RCC 7860 (cell line): Measurements from ENCODE around the gene GABRG3.

Experiments used
- DNase-seq: peaks from one replicate; pipeline ENCODE4 v3.0.0-alpha.2; 2015; ENCODE audit warnings: low spot score
- FAIRE-seq: peaks from 2 replicates; lab custom pipeline; 2012; peaks lifted over from hg19 to GRCh38; lab: Jason Lieb, UNC

GABRG3 gene

GRCh38 chr15:27092390-27092789, 121.4 kb downstream of the GABRG3 start:
- DNase-seq = no peak
- no peak for FAIRE-seq

- FAIRE-seq = no peak
Observed at GRCh38 chr15:27094235-27094634, 123.3 kb downstream of the GABRG3 start.

GRCh38 chr15:27095886-27096624, 125.1 kb downstream of the GABRG3 start:
- FAIRE-seq = no peak

More at GRCh38 chr15:27094235-27094634, 123.3 kb downstream of the GABRG3 start:
- DNase-seq = no peak

DNA sequence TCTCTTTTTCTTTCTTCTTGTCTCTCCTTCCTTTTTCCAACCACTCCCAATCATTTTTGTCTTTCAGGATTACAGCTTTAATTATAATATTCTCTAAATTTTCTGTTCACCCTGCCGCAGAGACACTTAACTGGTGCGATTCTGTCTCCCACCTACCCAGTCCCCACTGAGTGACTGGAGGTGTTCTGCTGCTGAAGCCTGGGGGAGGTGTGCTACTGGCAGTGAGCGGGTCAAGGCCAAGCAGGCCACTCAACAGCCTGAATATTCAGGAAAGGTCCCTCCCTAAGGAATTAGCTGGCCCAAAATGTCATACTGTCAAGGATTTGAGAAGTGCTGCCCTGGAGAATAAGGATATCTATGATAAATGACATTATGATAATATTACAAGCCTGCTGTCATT, 126.5 kb downstream of the GABRG3 start:
- no peak for DNase-seq
- no peak for FAIRE-seq

More at GRCh38 chr15:27095886-27096624, 125.1 kb downstream of the GABRG3 start:
- DNase-seq = peak; percentile 19

- DNase-seq (no peak), FAIRE-seq (no peak)
Observed at GRCh38 chr15:27101982-27102381, 131.0 kb downstream of the GABRG3 start.

DNA sequence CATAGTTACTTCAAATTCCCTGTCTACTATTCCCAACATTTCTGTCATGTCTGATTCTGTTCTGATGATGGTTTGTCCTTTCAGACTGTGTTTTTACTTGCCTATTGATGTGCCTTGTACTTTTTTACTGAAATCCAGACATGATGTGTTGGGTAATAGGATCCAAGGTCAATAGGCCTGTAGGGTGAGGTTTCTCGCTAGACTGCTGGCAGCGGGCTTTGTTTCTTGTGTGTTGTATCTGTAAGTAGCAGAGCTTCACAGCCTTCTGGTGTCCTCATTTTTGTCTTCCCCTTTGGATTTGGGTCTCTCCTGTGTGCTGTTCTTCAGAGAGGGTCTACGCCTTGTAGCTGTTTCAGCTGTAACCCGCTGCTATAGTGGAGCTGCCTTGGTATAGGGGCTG, 140.3 kb downstream of the GABRG3 start:
- DNase-seq = no peak
- no peak for FAIRE-seq

DNA sequence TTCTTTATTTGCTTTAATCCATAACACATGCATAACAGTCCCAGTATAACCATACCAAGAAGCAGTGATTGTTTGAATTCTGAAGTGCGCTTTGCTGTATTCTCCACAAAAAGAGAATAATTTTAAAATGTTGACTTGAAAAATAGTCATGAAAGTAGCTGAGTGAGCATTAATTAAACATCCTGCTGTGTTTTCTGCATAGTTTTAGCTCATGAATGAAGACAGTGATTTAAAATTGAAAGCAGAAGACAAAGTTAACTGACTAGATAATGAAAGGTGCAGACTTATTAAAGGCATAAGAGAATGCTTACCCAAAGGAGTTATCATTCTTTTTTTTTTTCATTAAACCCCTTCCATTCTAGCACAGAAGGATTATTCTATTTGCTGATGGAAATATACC, 143.5 kb downstream of the GABRG3 start:
- no peak for FAIRE-seq
- DNase-seq = no peak

DNA sequence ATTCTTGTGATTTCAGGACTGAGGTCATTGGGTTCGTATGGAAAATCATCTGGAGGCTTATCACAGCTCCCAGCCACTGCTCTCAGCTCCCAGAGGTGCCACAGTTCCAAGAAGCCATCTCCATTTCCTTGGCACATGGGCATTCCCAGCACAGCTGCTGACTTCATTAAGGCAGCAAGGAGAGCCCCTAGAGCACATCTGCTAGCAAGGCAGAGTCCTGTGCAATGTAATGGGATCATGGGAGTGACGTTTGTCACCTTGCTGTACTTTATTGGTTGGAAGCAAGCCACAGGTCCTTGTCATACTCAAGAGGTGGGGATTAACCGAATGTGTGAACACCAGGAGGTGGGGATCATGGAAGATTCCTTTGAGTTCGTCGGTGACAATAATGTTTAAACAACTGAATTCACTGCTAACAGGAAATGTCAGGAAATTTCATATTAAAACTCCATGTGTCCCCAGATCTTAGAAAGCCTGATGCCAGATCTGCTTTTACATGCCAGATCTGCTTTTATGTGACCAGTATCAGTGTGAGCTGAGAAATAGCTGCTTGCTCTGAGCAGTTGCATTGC, 148.8 kb downstream of the GABRG3 start:
- DNase-seq (no peak), FAIRE-seq (no peak)

DNA sequence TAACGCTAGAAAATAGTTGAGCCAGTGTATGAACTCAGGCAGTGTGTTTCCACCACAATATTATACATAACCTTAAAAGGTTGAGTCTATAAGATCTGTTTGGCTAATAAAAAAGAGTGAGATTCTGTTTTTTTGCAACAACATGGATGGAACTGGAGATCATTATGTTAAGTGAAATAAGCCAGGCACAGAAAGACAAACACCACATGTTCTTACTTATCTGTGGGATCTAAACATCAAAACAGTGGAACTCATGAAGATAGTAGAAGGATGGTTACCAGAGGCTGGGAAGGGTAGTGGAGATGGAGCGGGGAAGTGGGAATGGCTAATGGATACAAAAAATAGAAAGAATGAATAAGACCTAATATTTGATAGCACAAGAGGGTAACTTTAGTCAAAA, 150.7 kb downstream of the GABRG3 start:
- no peak for FAIRE-seq
- DNase-seq = no peak

DNA sequence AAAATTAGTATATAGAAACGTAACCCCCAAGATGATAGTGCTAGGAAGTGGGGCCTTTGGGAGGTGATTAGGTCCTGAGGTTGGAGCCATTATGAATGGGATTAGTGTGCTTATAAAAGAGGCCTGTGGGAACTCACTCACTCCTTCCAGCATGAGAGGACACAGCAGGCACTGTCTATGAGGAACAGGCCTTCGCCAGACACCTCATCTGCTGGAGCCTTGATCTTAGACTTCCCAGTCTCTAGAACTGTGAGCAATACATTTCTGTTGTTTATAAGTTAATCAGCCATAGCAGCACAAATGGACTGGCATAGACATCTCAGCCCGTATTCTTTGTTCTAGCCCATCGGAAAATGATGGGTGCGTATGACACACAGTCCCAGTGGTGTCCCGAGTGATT, 152.3 kb downstream of the GABRG3 start:
- DNase-seq (no peak), FAIRE-seq (no peak)

- no peak for DNase-seq
- FAIRE-seq = no peak
Observed at GRCh38 chr15:27123808-27124207, 152.8 kb downstream of the GABRG3 start.

DNA sequence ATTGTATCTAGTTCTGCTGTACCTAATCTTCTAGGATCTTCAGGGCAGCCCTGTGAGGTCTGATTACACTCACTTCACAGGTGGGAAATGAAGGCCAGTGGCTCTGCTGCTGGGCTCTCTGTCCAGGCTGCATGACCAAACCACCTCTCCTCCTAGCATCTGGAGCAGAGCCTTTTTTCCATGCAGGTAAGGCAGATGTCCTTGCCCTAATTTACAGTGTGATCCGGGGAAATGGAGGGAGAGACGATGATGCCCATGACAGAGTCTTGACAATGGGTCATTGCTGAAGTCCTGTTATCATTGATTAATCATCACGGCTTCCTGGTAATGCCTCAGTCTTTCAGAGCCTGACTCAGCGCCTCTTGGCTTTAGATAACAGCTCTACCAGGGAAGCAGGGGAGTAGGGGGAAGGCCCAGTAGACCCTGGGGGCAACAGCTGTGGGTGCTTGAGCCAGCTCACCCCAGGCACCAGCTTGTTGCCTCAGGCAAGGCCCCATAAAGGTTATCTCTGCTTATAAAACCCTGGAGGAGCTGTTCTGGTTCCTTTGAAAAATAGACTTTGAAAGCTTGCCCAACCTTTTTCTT, 153.4 kb downstream of the GABRG3 start:
- no peak for FAIRE-seq
- DNase-seq = peak; percentile 61

- no peak for FAIRE-seq
- DNase-seq = no peak
Observed at GRCh38 chr15:27125185-27125584, 154.2 kb downstream of the GABRG3 start.

- DNase-seq = no peak
- no peak for FAIRE-seq
Observed at GRCh38 chr15:27126449-27126848, 155.5 kb downstream of the GABRG3 start.

GRCh38 chr15:27127815-27128570, 157.0 kb downstream of the GABRG3 start:
- DNase-seq = peak; percentile 75
- peak; percentile 45 for FAIRE-seq

DNA sequence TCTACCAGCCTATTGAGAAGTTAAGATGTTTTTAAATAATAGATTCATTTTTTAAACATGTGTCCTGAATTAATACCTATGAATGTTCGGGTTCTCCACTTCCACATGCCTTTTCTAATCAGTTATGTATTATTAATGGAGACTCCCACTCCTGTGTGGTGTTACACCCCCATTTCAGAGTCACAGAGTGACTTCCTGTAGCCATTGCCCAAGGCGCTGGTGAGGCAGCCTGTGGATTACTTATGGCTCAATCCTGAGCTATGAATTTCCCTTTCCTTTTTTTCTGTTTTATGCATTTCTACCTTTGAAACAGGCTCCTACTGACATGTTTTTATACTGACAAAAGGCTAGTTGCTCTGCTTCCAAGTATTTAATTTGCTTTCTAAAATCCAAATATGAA, 162.3 kb downstream of the GABRG3 start:
- FAIRE-seq (no peak), DNase-seq (no peak)

DNA sequence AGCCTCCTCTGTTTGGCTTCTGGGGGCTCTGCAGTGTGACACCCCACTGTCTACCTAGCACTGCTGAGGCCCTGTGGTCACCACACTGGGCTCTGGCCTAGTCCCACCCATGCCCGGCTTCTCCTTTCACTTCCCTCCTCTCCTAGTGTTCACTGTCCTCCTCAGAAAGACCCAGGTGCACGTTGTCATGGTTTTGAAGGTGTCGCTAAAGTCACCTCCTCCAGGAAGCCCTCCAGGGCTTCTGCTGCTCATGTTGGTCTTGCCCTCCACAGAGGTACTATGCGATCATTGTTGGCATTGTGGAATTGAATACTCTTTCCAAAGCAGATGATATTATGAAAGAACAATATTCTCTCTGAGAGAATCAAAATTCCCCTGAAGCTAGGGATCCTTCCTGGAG, 163.5 kb downstream of the GABRG3 start:
- FAIRE-seq (no peak), DNase-seq (no peak)

DNA sequence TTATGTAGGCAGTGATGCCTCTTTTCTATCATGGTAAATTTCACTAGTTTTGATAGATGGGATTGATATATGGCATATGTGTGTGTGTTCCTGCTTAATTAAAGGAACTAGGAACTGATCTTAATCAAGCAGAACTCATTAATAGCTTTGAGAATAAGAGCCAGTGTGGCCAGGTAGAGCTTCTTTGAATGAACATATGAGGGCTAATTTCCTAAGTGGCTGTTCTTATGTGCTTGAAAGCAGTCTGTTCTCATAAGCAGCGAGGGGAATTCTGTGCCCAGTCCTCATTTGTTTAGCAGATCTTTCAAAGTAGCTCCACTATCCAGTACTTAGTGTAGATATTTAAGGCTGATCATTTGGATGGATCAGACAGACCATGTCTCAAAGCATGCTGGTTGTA, 164.2 kb downstream of the GABRG3 start:
- FAIRE-seq (no peak), DNase-seq (no peak)

GRCh38 chr15:27137127-27137526, 166.1 kb downstream of the GABRG3 start:
- no peak for DNase-seq
- FAIRE-seq = no peak

DNA sequence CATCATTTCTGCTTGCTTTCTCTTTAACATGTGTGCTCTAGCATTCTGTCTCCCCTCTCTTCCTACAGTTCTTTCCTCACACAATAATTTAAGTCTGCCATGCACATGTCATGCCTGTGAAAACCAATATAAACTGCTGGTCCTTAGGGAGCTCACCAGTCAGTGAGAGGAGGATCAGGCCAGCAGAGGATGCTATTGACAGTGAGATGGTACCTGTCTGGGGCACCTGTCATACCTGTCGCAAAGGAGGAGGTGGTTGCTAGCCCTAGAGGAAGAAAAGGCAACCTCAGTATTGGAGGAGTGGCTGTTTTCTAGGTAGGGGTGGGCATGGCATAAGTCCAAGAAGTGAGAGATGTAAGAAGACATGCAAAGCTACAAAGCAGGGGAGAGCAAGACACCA, 194.6 kb downstream of the GABRG3 start:
- FAIRE-seq = no peak
- no peak for DNase-seq

DNA sequence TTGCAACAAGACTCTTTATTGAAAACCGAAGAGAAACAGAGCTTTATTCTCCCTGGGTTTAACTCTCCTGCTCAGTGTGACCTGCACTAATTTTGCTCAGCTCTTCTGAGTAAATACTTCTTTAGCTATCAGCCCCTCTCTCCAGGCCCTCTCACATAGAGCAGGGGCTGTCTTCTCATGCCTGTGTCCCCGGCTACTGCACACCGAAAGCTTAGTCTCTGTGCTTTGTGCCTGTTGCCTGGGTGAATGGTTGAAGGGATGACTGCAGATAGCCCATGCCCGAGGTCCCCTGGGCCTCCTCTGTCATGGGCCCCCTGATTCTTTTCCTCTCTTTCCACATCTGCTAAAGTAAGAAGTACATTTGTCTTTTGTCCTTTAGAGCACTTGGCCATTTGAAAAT, 195.9 kb downstream of the GABRG3 start:
- FAIRE-seq (no peak), DNase-seq (no peak)

GRCh38 chr15:27167738-27168137, 196.8 kb downstream of the GABRG3 start:
- FAIRE-seq (no peak), DNase-seq (no peak)
